ENCODE data around the gene HECTD1.
"Not testable (repeated sequence)": the region's sequence is repeated elsewhere in the genome, so short reads cannot be mapped to it uniquely, and the experiment has no call there.

The HECTD1 gene

DNA sequence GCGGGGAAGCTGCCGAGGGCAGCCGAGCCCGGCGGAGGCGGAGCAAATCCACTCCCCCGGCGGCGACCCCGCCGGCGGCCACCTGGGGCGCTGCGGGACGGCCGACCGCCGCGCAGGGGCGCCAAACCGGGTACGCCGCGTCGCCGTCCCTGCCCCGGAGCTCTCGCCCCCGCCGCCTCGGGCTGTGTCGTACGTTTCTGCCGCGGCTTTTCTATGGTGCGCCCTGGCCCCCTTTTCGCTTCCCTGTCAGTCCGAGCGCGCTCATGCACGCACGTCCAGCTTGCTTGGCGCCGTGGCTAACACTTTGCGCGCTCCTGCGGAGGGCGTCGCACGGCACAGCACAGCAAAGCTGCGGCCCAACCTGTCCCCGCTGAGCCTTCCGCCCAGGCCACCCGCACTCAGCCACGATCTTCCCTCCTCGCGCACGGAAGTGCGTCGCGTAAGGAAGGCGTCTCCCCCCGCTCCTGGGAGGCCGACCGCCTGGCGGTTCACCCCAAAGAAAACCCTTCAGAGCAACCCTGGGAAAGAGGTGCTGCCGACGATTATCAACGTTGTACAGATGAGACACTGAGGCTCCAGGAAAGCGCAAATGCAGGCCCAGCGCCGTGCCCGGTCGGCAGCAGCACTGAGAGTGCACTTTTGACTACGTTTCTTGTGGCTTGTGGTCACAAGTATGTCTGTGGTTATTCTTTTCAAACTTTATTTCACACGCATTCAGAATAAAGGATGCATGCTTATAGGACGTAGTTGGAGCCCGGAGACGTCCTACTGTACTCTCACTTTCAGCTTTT, at the start of gene HECTD1:
Gene HECTD1, minus strand, starts transcription at position 39 of the 791 bp plus-strand sequence. CDS start 1,857 bp downstream, outside the sequence.
- H3K4me3 Mint-ChIP-seq, result peak within 1 kb of the TSS; percentile 97
- peaks cover 30% of the 10 kb centered on the region for H3K4me1 Mint-ChIP-seq (ENCODE audit: low read depth)
- H3K36me3 Mint-ChIP-seq (ENCODE audit: low read depth), result peaks cover 29% of the 10 kb centered on the region
- H3K27me3 Mint-ChIP-seq, result no peaks in the 10 kb centered on the region
- H3K27ac Mint-ChIP-seq, result peak within 1 kb of the TSS; percentile 99
- no peaks in the 10 kb centered on the region for H3K9me3 Mint-ChIP-seq
- intact Hi-C loops (cut with micrococcal nuclease), result loop anchor here (5.0 kb wide), 1 partner anchor 84 kb away; no protein-coding TSS in a partner anchor

DNA sequence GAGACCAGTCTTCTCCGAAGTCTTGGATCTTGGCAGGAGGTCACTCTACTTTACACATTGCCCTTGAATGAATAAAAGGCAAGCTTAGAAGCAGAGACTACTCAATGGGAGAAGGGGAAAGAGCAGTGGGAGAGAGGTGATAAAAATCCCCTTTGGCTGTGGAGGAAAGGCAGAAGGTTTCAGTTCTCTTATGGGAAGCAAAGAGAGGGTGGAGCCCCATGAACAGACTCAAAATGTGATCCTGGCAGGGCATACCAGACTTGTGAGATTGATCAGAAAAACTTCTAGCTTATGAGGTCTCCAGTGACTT, 49.6 kb upstream of the HECTD1 start:
- Mint-ChIP-seq H3K9me3 (no peaks in the 10 kb centered on the region), H3K4me1 (ENCODE audit: low read depth) (peaks cover 28% of the 10 kb centered on the region), H3K27me3 (no peaks in the 10 kb centered on the region), H3K27ac (no peak overlapping the region), H3K36me3 (ENCODE audit: low read depth) (no peaks in the 10 kb centered on the region), H3K4me3 (no peak overlapping the region)
- intact Hi-C loops (cut with micrococcal nuclease), result no loop called here

DNA sequence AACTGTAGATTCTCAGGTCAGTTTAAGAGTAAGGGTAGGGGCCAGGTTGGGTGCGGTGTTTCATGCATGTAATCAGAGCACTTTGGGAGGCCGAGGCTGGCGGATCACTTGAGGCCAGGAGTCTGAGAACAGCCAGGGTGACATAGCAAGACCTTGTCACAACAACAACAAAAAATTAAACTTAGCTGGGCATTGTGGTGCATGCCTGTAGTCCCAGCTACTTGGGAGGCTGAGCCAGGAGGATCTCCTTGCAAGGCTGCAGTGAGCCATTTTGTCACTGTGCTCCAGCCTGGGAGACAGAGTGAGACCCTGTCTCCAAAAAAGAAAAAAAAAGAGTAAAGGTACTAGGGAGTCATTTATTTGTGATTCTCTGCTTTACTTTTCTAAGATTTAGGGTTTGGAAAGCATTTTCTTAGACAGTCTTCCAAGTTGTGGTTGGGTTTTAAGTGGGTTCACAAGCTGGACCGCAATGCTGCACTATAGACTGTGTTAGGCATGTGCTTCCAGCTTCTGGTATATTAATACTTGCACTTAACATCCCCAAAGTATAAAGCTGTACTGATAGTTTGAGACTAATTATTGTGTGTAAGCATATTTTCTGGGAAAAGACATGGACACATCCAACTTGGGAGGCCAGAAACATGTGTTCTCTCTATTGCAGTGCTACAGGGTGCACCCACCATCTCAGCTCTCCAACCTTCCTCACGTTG, 49.1 kb upstream of the HECTD1 start:
- H3K36me3 Mint-ChIP-seq (ENCODE audit: low read depth), result no peaks in the 10 kb centered on the region
- intact Hi-C loops (cut with micrococcal nuclease), result no loop called here

DNA sequence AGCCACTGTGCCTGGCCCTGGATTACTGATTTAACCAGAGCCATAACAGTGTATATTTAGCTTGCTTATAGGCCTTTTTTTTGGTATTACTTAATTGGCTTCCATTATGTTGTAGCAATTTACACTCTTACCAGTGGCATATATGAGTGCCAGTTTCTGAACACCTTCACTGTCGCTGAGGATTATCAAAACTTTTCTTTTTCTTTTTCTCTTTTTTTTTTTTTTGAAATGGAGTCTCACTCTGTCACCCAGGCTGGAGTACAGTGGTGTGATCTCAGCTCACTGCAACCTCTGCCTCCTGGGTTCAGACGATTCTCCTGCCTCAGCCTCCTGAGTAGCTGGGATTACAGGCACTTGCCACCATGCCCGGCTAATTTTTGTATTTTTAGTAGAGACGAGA, 48.3 kb upstream of the HECTD1 start:
- H3K27me3 Mint-ChIP-seq; H3K36me3 Mint-ChIP-seq (ENCODE audit: low read depth); H3K4me3 Mint-ChIP-seq; H3K9me3 Mint-ChIP-seq; H3K27ac Mint-ChIP-seq; intact Hi-C loops (cut with micrococcal nuclease): not testable (repeated sequence)
- H3K4me1 Mint-ChIP-seq (ENCODE audit: low read depth), result peaks cover 20% of the 10 kb centered on the region

More for the DNA sequence above, 49.1 kb upstream of the HECTD1 start:
- Mint-ChIP-seq H3K9me3 (no peaks in the 10 kb centered on the region), H3K27me3 (no peaks in the 10 kb centered on the region), H3K27ac (no peak overlapping the region), H3K4me3 (no peak overlapping the region), H3K4me1 (ENCODE audit: low read depth) (peaks cover 24% of the 10 kb centered on the region)

DNA sequence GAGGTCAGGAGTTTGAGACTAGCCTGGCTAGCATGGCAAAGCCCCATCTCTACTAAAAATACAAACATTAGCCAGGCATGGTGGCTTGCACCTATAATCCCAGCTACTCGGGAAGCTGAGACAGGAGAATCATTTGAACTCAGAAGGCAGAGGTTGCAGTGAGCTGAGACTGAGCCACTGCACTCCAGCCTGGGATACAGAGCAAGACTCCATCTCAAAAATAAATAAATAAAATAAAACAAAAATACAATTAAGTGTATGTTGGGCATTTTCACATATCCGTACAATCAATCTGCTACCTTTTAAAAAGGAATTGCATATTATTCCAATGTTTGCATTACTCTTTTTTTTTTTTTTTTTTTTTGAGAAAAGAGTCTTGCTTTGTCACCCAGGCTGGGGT, 47.7 kb upstream of the HECTD1 start:
- Mint-ChIP-seq H3K9me3 (no peaks in the 10 kb centered on the region), H3K4me3 (no peak overlapping the region), H3K36me3 (ENCODE audit: low read depth) (no peaks in the 10 kb centered on the region), H3K4me1 (ENCODE audit: low read depth) (peaks cover 20% of the 10 kb centered on the region), H3K27ac (no peak overlapping the region), H3K27me3 (no peaks in the 10 kb centered on the region)
- intact Hi-C loops (cut with micrococcal nuclease), result no loop called here

DNA sequence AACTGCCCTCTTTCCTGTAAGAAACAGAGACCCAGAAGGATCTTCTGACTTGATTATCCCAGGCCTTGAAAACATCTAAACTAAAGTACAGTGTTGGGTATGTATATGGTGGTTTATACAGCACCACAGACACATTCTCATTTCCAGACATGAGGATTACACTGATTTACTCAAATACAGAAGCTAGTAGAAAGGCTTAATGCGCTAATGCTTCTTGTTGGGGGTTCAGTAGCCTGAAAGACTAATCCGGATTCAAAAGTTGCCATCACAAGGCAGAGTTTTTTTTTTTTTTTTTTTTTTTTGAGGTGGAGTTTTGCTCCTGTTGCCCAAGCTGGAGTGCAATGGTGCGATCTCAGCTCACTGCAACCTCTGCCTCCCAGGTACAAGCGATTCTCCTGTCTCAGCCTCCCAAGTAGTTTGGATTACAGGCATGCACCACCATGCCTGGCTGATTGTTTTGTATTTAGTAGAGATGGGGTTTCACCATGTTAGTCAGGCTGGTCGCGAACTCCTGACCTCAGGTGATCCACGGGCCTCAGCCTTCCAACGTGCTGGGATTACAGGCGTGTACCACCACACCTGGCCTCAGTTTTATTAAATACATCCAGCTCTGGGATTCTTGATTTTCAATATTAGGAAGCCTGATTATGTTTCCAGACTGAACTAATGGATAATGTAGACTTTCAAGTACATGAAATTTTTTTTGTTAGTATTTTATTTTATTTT, 46.3 kb upstream of the HECTD1 start:
- no peaks in the 10 kb centered on the region for H3K36me3 Mint-ChIP-seq (ENCODE audit: low read depth)
- H3K27ac Mint-ChIP-seq, result no peak overlapping the region
- H3K4me3 Mint-ChIP-seq, result no peak overlapping the region
- no peaks in the 10 kb centered on the region for H3K9me3 Mint-ChIP-seq
- intact Hi-C loops (cut with micrococcal nuclease), result no loop called here
- H3K27me3 Mint-ChIP-seq, result no peaks in the 10 kb centered on the region
- peaks cover 20% of the 10 kb centered on the region for H3K4me1 Mint-ChIP-seq (ENCODE audit: low read depth)

DNA sequence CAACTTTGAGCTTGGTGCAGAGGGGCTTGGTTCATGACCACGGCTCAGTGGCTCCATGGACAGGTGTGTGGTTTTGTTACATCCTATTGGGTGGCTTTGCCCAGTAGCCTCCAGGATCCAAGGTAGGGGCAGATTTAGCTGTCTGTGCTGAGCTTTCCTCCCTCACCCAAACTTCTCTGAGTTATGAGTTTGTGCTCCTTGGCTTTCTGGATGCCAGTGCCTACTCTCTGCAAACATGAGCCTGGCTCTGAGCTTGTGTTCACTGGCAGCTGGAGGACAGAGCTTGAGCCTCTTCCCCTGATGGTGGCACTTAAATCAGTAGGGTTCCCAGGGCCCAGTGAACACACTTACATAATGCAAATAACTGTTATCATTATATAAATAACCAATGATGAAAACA, 45.3 kb upstream of the HECTD1 start:
- H3K4me1 Mint-ChIP-seq (ENCODE audit: low read depth), result peaks cover 22% of the 10 kb centered on the region
- no peaks in the 10 kb centered on the region for H3K36me3 Mint-ChIP-seq (ENCODE audit: low read depth)
- H3K27ac Mint-ChIP-seq, result no peak overlapping the region
- H3K9me3 Mint-ChIP-seq, result no peaks in the 10 kb centered on the region
- H3K4me3 Mint-ChIP-seq, result no peak overlapping the region
- intact Hi-C loops (cut with micrococcal nuclease), result no loop called here
- no peaks in the 10 kb centered on the region for H3K27me3 Mint-ChIP-seq

DNA sequence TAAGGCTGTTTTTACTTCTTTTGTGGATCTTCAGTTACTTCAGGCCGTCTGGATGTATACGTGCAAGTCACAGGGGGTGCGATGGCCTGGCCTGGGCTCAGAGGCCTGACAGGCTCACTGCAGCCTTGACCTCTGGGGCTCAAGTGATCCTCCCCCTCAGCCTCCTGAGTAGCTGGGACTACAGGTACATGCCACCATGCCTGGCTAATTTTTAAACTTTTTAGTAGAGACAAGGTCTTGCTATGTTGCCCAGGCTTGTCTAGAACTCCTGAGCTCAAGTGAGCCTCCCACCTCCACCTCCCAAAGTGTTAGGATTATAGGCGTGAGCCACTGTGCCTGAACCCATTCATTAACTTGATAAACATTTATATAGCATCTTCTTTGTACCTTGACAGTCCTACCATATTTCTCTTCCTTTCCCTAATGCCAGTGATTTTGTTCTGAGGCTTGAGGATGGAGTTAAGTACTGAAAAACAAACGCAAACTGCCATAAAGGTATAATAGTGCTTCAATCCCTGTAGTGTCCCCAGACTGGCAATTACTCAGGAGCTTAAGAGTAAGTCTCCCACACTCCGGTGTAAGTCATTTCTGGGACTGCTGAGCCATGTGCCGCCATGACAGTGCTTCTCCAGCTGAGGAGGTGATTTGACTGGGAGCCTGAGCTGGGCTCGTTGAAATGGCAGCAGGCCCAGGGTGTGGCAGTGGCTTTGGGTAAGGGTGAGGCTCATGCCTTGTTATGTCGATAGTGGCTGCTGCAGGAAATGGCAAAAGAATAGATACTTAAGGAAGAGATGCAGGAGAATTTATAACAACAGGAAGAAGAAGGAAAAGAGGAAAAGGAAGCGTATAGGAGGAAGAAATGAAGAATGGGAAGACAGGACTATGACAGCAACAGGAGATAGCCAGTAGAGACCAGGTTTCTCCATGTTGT, 43.7 kb upstream of the HECTD1 start:
- H3K4me3 Mint-ChIP-seq, result no peak overlapping the region
- H3K9me3 Mint-ChIP-seq, result no peaks in the 10 kb centered on the region
- intact Hi-C loops (cut with micrococcal nuclease), result no loop called here
- no peaks in the 10 kb centered on the region for H3K36me3 Mint-ChIP-seq (ENCODE audit: low read depth)
- peaks cover 16% of the 10 kb centered on the region for H3K4me1 Mint-ChIP-seq (ENCODE audit: low read depth)
- no peak overlapping the region for H3K27ac Mint-ChIP-seq
- no peaks in the 10 kb centered on the region for H3K27me3 Mint-ChIP-seq

DNA sequence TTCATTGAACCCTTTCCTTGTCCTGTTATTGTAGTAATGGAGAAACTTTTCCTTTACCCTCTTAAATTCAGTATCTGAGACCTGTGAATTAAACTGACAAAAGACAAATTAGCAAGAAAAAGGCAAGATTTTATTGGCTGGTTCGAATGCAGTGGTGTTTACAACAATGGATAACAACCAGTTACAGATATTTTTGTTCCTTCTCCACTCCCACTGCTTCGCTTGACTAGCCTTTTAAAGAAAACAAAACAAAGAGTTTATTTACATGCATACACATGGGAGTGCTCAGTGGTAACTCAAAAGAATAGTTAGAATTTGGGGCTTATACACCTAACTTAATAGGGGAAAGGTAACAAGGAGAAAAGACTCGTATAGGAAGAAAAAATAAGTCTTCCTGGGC, 37.0 kb upstream of the HECTD1 start:
- H3K4me1 Mint-ChIP-seq (ENCODE audit: low read depth), result peaks cover 33% of the 10 kb centered on the region
- no peaks in the 10 kb centered on the region for H3K27me3 Mint-ChIP-seq
- no peak overlapping the region for H3K4me3 Mint-ChIP-seq
- no peak overlapping the region for H3K27ac Mint-ChIP-seq
- no peaks in the 10 kb centered on the region for H3K36me3 Mint-ChIP-seq (ENCODE audit: low read depth)
- no peaks in the 10 kb centered on the region for H3K9me3 Mint-ChIP-seq
- intact Hi-C loops (cut with micrococcal nuclease), result no loop called here

DNA sequence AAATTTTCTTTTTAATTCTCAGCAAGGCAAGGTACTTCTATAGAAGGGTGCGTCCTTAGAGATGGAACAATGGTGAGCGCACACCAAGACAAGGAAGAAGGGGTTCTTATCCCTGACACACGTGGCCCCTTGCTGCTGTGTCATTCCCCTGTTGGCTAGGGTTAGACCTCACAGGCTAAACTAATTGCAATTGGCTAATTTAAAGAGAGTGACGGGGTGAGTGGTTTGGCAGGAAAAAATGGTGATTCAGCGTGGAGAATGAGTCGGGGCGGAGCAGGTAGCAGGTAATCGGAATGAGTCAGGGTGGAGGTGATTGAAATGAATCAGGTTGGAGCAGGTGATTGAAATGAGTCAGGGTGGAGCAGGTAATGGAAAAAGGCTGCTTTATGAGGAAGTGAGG, 36.3 kb upstream of the HECTD1 start:
- Mint-ChIP-seq H3K27ac (no peak overlapping the region), H3K27me3 (no peaks in the 10 kb centered on the region), H3K4me3 (no peak overlapping the region), H3K9me3 (no peaks in the 10 kb centered on the region), H3K36me3 (ENCODE audit: low read depth) (no peaks in the 10 kb centered on the region), H3K4me1 (ENCODE audit: low read depth) (peaks cover 38% of the 10 kb centered on the region)
- intact Hi-C loops (cut with micrococcal nuclease), result no loop called here

DNA sequence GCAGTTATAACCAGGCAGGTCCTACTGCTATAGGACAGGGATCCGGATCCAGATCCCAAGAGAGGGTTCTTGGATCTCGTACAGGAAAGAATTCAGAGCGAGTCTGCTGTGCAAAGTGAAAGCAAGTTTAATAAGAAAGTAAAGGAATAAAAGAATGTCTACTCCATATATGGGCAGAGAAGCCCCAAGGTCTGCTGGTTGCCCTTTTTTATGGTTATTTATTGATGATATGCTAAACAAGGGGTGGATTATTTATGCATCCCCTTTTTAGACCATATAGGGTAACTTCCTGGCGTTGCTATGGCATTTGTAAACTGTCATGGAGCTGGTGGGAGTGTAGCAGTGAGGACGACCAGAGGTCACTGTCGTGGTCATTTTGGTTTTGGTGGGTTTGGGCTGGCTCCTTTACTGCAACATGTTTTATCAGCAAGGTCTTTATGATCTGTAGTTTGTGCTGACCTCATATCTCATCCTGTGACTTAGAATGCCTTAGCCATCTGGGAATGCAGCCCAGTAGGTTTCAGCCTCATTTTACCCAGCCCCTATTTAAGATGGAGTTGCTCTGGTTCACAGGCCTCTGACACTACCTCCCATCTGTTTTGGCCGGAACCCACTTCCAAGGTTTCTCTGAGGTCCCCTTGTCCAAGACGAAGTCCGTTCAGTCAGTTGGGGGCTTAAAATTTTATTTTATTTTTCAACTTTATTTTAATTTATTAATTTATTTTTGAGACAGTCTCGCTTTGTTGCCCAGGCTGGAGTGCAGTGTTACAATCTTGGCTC, 34.8 kb upstream of the HECTD1 start:
- H3K9me3 Mint-ChIP-seq; H3K36me3 Mint-ChIP-seq (ENCODE audit: low read depth); intact Hi-C loops (cut with micrococcal nuclease); H3K4me3 Mint-ChIP-seq; H3K27me3 Mint-ChIP-seq; H3K27ac Mint-ChIP-seq: not testable (repeated sequence)
- H3K4me1 Mint-ChIP-seq (ENCODE audit: low read depth), result peaks cover 33% of the 10 kb centered on the region

DNA sequence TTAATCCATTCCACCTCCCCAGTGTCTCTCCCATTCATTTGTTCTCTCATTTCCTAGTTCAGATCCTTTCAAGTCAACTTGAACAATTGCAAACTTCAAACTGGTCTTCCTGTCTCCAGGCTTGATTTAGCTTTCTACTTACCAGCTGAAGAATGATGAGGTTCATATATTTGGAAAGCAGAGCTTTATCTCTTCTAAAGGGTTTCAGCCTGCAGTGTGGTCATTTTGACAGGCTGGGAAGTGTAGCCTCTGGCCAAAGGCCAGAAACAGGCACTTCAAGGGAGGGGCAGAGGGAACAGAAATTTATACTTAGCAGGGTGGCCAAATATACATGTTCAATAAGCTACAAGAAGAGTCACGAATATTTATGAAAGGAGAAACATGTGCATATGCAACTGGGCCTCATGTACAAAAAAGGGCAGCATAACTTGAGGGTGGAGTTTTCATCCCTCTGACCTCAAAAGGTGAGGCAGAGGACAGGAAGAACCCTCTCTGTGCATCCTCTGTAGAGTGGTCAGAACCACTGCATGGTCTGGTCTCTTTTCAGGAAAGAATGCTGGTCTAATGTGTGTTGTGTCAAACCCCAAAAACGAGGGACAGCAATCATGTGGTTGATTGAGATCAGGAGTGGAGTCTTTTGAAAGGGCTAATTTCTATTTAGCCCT, 34.0 kb upstream of the HECTD1 start:
- H3K36me3 Mint-ChIP-seq (ENCODE audit: low read depth), result no peaks in the 10 kb centered on the region
- intact Hi-C loops (cut with micrococcal nuclease), result loop anchor here (1.0 kb wide), 1 partner anchor 12 kb away; no protein-coding TSS in a partner anchor
- H3K27me3 Mint-ChIP-seq, result no peaks in the 10 kb centered on the region
- no peak overlapping the region for H3K4me3 Mint-ChIP-seq
- peak overlapping the region; percentile 2 for H3K27ac Mint-ChIP-seq
- H3K9me3 Mint-ChIP-seq, result no peaks in the 10 kb centered on the region
- peaks cover 28% of the 10 kb centered on the region for H3K4me1 Mint-ChIP-seq (ENCODE audit: low read depth)

All from dendritic cell treated with granulocyte-macrophage colony-stimulating factor and Interleukin-4, amounts not matched to agents 40 ng/mL and 50 ng/mL, for 4 days (primary cell).